ENCODE measurements around the gene PCDHGA7. TPM values are rescaled to one million over a fixed set of nuclear protein-coding genes. Genes with fewer than 3 reads are reported as not detected.
"Not testable (repeated sequence)": the region's sequence is repeated elsewhere in the genome, so short reads cannot be mapped to it uniquely, and the experiment has no call there.

Gene PCDHGA7
- total and polyA plus RNA-seq, 7 donors: 0.42 to 15.2 (median 10.8) TPM; not detected in 2

DNA sequence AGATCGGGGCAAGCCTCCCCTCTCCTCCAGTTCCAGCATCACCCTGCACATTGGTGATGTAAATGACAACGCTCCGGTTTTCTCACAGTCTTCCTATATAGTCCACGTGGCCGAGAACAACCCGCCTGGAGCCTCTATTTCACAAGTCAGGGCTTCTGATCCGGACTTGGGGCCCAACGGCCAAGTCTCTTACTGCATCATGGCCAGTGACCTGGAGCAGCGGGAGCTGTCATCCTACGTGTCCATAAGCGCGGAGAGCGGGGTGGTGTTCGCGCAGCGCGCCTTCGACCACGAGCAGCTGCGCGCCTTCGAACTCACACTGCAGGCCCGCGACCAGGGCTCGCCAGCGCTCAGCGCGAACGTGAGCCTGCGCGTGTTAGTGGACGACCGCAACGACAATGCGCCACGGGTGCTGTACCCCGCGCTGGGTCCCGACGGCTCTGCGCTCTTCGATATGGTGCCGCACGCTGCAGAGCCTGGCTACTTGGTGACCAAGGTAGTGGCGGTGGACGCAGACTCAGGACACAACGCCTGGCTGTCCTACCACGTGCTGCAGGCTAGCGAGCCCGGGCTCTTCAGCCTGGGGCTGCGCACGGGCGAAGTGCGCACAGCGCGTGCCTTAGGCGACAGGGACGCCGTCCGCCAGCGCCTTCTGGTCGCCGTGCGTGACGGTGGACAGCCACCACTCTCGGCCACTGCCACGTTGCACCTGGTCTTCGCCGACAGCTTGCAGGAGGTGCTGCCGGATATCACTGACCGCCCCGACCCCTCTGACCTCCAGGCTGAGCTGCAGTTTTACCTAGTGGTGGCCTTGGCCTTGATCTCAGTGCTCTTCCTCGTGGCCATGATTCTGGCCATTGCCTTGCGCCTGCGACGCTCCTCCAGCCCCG, 6.9 kb downstream of the PCDHGA7 start:
- WGBS, 2 donors: 45 to 73% methylated on average over 77 of the region's 77 CpGs
- H3K9me3 ChIP-seq: peaks cover 37 to 95% (median 72%) of the 10 kb centered on the region in 4 donors
- TF ChIP-seq POLR2AphosphoS5 (IDR thresholded peaks at IDR 0.05) (no peak), POLR2A (IDR thresholded peaks at IDR 0.05) (no peak), EP300 (IDR thresholded peaks at IDR 0.05) (no peak)
- TF ChIP-seq, protein P1, sequence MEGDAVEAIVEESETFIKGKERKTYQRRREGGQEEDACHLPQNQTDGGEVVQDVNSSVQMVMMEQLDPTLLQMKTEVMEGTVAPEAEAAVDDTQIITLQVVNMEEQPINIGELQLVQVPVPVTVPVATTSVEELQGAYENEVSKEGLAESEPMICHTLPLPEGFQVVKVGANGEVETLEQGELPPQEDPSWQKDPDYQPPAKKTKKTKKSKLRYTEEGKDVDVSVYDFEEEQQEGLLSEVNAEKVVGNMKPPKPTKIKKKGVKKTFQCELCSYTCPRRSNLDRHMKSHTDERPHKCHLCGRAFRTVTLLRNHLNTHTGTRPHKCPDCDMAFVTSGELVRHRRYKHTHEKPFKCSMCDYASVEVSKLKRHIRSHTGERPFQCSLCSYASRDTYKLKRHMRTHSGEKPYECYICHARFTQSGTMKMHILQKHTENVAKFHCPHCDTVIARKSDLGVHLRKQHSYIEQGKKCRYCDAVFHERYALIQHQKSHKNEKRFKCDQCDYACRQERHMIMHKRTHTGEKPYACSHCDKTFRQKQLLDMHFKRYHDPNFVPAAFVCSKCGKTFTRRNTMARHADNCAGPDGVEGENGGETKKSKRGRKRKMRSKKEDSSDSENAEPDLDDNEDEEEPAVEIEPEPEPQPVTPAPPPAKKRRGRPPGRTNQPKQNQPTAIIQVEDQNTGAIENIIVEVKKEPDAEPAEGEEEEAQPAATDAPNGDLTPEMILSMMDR (IDR thresholded peaks at IDR 0.05): no peak
- DNase-seq: no peak
- no peak overlapping the region for H3K27ac ChIP-seq
- no peak overlapping the region for H3K4me3 ChIP-seq
- H3K36me3 ChIP-seq: peaks cover 0 to 6% (median 0%) of the 10 kb centered on the region in 4 donors
- intact Hi-C loops (cut with DNase I): no loop called here
- no peaks in the 10 kb centered on the region for H3K4me1 ChIP-seq
- peaks cover 0 to 17% (median 0%) of the 10 kb centered on the region in 3 donors for H3K27me3 ChIP-seq

GRCh38 chr5:141392429-141393198, 10.1 kb downstream of the PCDHGA7 start, which contains the start of gene PCDHGA8:
PCDHGA8 (plus strand) TSS chr5:141392633; CDS start chr5:141392814, 181 bp downstream.
- Histone ChIP-seq H3K9me3 (peaks cover 36 to 91% (median 64%) of the 10 kb centered on the region in 4 donors), H3K27me3 (peaks cover 0 to 17% (median 0%) of the 10 kb centered on the region in 3 donors), H3K36me3 (no peaks in the 10 kb centered on the region), H3K27ac (no peak within 1 kb of the TSS), H3K4me3 (no peak within 1 kb of the TSS), H3K4me1 (no peaks in the 10 kb centered on the region)
- intact Hi-C loops (cut with DNase I): no loop called here
- no peak for DNase-seq
- no peak for TF ChIP-seq POLR2A (IDR thresholded peaks at IDR 0.05)
- no peak for TF ChIP-seq POLR2AphosphoS5 (IDR thresholded peaks at IDR 0.05)
- TF ChIP-seq, protein P1 (IDR thresholded peaks at IDR 0.05): no peak
- TF ChIP-seq EP300 (IDR thresholded peaks at IDR 0.05): no peak
- WGBS, 2 donors: 34 to 60% methylated on average over 38 of the region's 38 CpGs

- Histone ChIP-seq H3K27me3 (peaks cover 0 to 17% (median 0%) of the 10 kb centered on the region in 3 donors), H3K4me3 (no peak overlapping the region), H3K27ac (no peak overlapping the region), H3K9me3 (peaks cover 37 to 92% (median 64%) of the 10 kb centered on the region in 4 donors), H3K36me3 (no peaks in the 10 kb centered on the region), H3K4me1 (no peaks in the 10 kb centered on the region)
- TF ChIP-seq EP300 (IDR thresholded peaks at IDR 0.05) (no peak), POLR2A (IDR thresholded peaks at IDR 0.05) (no peak), POLR2AphosphoS5 (IDR thresholded peaks at IDR 0.05) (no peak)
- TF ChIP-seq, protein P1 (IDR thresholded peaks at IDR 0.05): no peak
- DNase-seq: no peak
- WGBS, 2 donors: 41 to 61% methylated on average over 21 of the region's 21 CpGs
- intact Hi-C loops (cut with DNase I): no loop called here
These were observed 10.7 kb downstream of the PCDHGA7 start for GRCh38 chr5:141393267-141393666.

- peaks cover 33 to 90% (median 62%) of the 10 kb centered on the region in 4 donors for H3K9me3 ChIP-seq
- intact Hi-C loops (cut with DNase I); DNase-seq; H3K36me3 ChIP-seq; H3K4me3 ChIP-seq; H3K27ac ChIP-seq; H3K4me1 ChIP-seq: not testable (repeated sequence)
- peaks cover 0 to 17% (median 0%) of the 10 kb centered on the region in 3 donors for H3K27me3 ChIP-seq
- WGBS, 2 donors: 43 to 66% methylated on average over 46 of the region's 53 CpGs
These were observed 12.1 kb downstream of the PCDHGA7 start for GRCh38 chr5:141394401-141395187.
